GM21381 (cell line): Measurements from ENCODE around the gene MEGF6.

Experiments
- ATAC-seq: cut with Tn5 transposase; IDR thresholded peaks from one replicate; pipeline ENCODE4 v1.9.1; 2021; ENCODE audit warnings: mild to moderate bottlenecking, moderate library complexity; ENCODE audit not compliant: unreplicated experiment

MEGF6 gene

GRCh38 chr1:3541465-3541864 is 69.8 kb downstream of the MEGF6 start:
- no peak for ATAC-seq

GRCh38 chr1:3540876-3541275 is 70.4 kb downstream of the MEGF6 start:
- ATAC-seq, result no peak

- no peak for ATAC-seq
Measured at GRCh38 chr1:3539707-3540425, 71.4 kb downstream of the MEGF6 start.

GRCh38 chr1:3537359-3537758 is 73.9 kb downstream of the MEGF6 start:
- no peak for ATAC-seq

- ATAC-seq, result no peak
Measured at GRCh38 chr1:3536420-3537195, 74.7 kb downstream of the MEGF6 start.

GRCh38 chr1:3535732-3536131 is 75.6 kb downstream of the MEGF6 start:
- ATAC-seq, result no peak

GRCh38 chr1:3534803-3535637 is 76.3 kb downstream of the MEGF6 start:
- no peak for ATAC-seq

- ATAC-seq, result no peak
Measured at GRCh38 chr1:3533067-3534048, 78.0 kb downstream of the MEGF6 start.

- no peak for ATAC-seq
Measured at GRCh38 chr1:3531928-3532327, 79.4 kb downstream of the MEGF6 start.

GRCh38 chr1:3530926-3531818 is 80.1 kb downstream of the MEGF6 start:
- no peak for ATAC-seq

- ATAC-seq, result no peak
Measured at GRCh38 chr1:3530086-3530925, 81.0 kb downstream of the MEGF6 start.

GRCh38 chr1:3529099-3529729 is 82.1 kb downstream of the MEGF6 start:
- no peak for ATAC-seq

GRCh38 chr1:3527774-3528173 is 83.5 kb downstream of the MEGF6 start:
- ATAC-seq, result no peak

GRCh38 chr1:3525551-3526482 is 85.5 kb downstream of the MEGF6 start:
- ATAC-seq, result no peak

- ATAC-seq, result no peak
Measured at GRCh38 chr1:3524556-3525203, 86.6 kb downstream of the MEGF6 start.

- ATAC-seq, result no peak
Measured at GRCh38 chr1:3523980-3524379, 87.3 kb downstream of the MEGF6 start.
